Measurements from ENCODE around the gene SAMD5.
A peak's percentile ranks its signal among the peaks of the same experiment; 100 is the strongest.

- TF ChIP-seq CTCF (IDR thresholded peaks at IDR 0.05; ENCODE audit: poor library complexity, severe bottlenecking): no peak
- TF ChIP-seq MXI1 (conservative IDR thresholded peaks at IDR 0.05; ENCODE audit: poor library complexity, severe bottlenecking): peak; percentile 10
- no peak for TF ChIP-seq EZH2 (IDR thresholded peaks at IDR 0.05; ENCODE audit: borderline replicate concordance, insufficient read depth, low read length, poor library complexity, severe bottlenecking)
- TF ChIP-seq EP300 (conservative IDR thresholded peaks at IDR 0.05; ENCODE audit: poor library complexity, severe bottlenecking): no peak
- peak; percentile 2 for TF ChIP-seq POLR2AphosphoS5 (IDR thresholded peaks at IDR 0.05)
Measured at GRCh38 chr6:147507162-147508041, 1.1 kb upstream of the SAMD5 start.
